ENCODE measurements around the gene GABPA. TPM values are rescaled to one million over a fixed set of nuclear protein-coding genes. Genes with fewer than 3 reads are reported as not detected.

The GABPA gene
- total RNA-seq, 2 experiments from 2014 or later: 21.9 to 33.2 TPM

- Histone ChIP-seq H3K36me3 (ENCODE audit: insufficient read depth, low read length) (peaks cover 89% of the 10 kb centered on the region), H3K4me3 (ENCODE audit: low read depth, low read length, poor library complexity, severe bottlenecking) (no peak overlapping the region), H3K4me2 (ENCODE audit: low read length) (no peak overlapping the region), H3K27ac (ENCODE audit: low read depth, low read length, poor library complexity, severe bottlenecking) (no peak overlapping the region), H2AFZ (ENCODE audit: low read length) (no peak overlapping the region), H4K20me1 (ENCODE audit: insufficient read depth, low read length) (no peaks in the 10 kb centered on the region), H3K9me2 (ENCODE audit: insufficient read depth, low read length) (no peaks in the 10 kb centered on the region), H3K4me1 (ENCODE audit: insufficient read depth, low read length, poor library complexity, severe bottlenecking) (no peaks in the 10 kb centered on the region), H3K9me3 (ENCODE audit: low read length) (no peaks in the 10 kb centered on the region), H3K79me2 (ENCODE audit: insufficient read depth, low read depth, low read length) (no peaks in the 10 kb centered on the region)
- intact Hi-C loops (cut with micrococcal nuclease; ENCODE audit: unreplicated experiment): no loop called here
- ChIA-PET CTCF (ENCODE audit: unreplicated experiment) (no interaction called here), POLR2A (interaction anchor here (0.7 to 1.0 kb wide), 2 partner anchors 15 to 23 kb away, joined by 3 to 4 read pairs; no protein-coding TSS in a partner anchor)
- BruUV-seq (replicated peaks): no TSS peak
- TF ChIP-seq EZH2phosphoT487 (IDR thresholded peaks at IDR 0.05; ENCODE audit: borderline replicate concordance, low read depth, low read length) (no peak), CTCF (conservative IDR thresholded peaks at IDR 0.05; ENCODE audit: low read length) (no peak)
- no peak for DNase-seq (ENCODE audit: low spot score)
Observed at GRCh38 chr21:25764065-25764464, 29.3 kb downstream of the GABPA start.

- H3K9me2 ChIP-seq (ENCODE audit: insufficient read depth, low read length): no peaks in the 10 kb centered on the region
- no peak for TF ChIP-seq CTCF (conservative IDR thresholded peaks at IDR 0.05; ENCODE audit: low read length)
- TF ChIP-seq EZH2phosphoT487 (IDR thresholded peaks at IDR 0.05; ENCODE audit: borderline replicate concordance, low read depth, low read length): no peak
- H4K20me1 ChIP-seq (ENCODE audit: insufficient read depth, low read length): no peaks in the 10 kb centered on the region
- intact Hi-C loops (cut with micrococcal nuclease; ENCODE audit: unreplicated experiment): no loop called here
- no peak for DNase-seq (ENCODE audit: low spot score)
- H3K9me3 ChIP-seq (ENCODE audit: low read length): no peaks in the 10 kb centered on the region
- no peak overlapping the region for H3K27ac ChIP-seq (ENCODE audit: low read depth, low read length, poor library complexity, severe bottlenecking)
- H3K79me2 ChIP-seq (ENCODE audit: insufficient read depth, low read depth, low read length): no peaks in the 10 kb centered on the region
- POLR2A ChIA-PET: interaction anchor here (0.8 to 1.3 kb wide), 3 partner anchors 10 to 48 kb away, joined by 3 to 7 read pairs (median 6); no protein-coding TSS in a partner anchor
- H3K4me2 ChIP-seq (ENCODE audit: low read length): no peak overlapping the region
- H3K4me1 ChIP-seq (ENCODE audit: insufficient read depth, low read length, poor library complexity, severe bottlenecking): peaks cover 3% of the 10 kb centered on the region
- no peak overlapping the region for H3K4me3 ChIP-seq (ENCODE audit: low read depth, low read length, poor library complexity, severe bottlenecking)
- BruUV-seq (replicated peaks): no TSS peak
- H2AFZ ChIP-seq (ENCODE audit: low read length): no peak overlapping the region
- peaks cover 66% of the 10 kb centered on the region for H3K36me3 ChIP-seq (ENCODE audit: insufficient read depth, low read length)
- CTCF ChIA-PET (ENCODE audit: unreplicated experiment): no interaction called here
Observed at GRCh38 chr21:25767921-25768320, 33.1 kb downstream of the GABPA start.

DNA sequence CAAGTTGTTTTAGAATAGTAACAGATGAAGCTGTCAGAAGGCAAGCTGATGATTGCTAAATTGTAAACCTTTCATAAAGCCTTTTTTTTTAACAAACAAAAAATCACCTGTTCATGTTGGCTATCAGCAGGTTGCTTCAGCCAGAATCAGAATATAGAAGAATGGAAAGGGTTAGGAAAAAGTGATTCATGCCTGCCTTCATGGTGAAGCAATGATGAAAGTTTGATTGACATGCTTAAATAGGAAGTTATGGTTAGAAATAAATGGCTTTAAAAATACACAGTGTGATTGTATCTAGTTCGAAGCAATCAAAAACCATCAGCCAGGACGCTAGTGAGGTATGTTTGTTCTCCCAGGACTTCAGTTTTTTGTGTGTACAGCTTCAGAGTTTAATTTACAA lies 37.9 kb downstream of the GABPA start:
- intact Hi-C loops (cut with micrococcal nuclease; ENCODE audit: unreplicated experiment): no loop called here
- H3K4me1 ChIP-seq (ENCODE audit: insufficient read depth, low read length, poor library complexity, severe bottlenecking): peaks cover 5% of the 10 kb centered on the region
- H3K9me3 ChIP-seq (ENCODE audit: low read length): no peaks in the 10 kb centered on the region
- peaks cover 20% of the 10 kb centered on the region for H3K36me3 ChIP-seq (ENCODE audit: insufficient read depth, low read length)
- POLR2A ChIA-PET: interaction anchor here (0.7 kb wide), 1 partner anchor 25 kb away, joined by 3 read pairs; no protein-coding TSS in a partner anchor
- no TSS peak for BruUV-seq (replicated peaks)
- H3K9me2 ChIP-seq (ENCODE audit: insufficient read depth, low read length): no peaks in the 10 kb centered on the region
- H3K4me2 ChIP-seq (ENCODE audit: low read length): no peak overlapping the region
- H2AFZ ChIP-seq (ENCODE audit: low read length): no peak overlapping the region
- no peaks in the 10 kb centered on the region for H4K20me1 ChIP-seq (ENCODE audit: insufficient read depth, low read length)
- no peak for DNase-seq (ENCODE audit: low spot score)
- H3K79me2 ChIP-seq (ENCODE audit: insufficient read depth, low read depth, low read length): no peaks in the 10 kb centered on the region
- no peak for TF ChIP-seq CTCF (conservative IDR thresholded peaks at IDR 0.05; ENCODE audit: low read length)
- TF ChIP-seq EZH2phosphoT487 (IDR thresholded peaks at IDR 0.05; ENCODE audit: borderline replicate concordance, low read depth, low read length): no peak
- no peak overlapping the region for H3K4me3 ChIP-seq (ENCODE audit: low read depth, low read length, poor library complexity, severe bottlenecking)
- H3K27ac ChIP-seq (ENCODE audit: low read depth, low read length, poor library complexity, severe bottlenecking): no peak overlapping the region
- CTCF ChIA-PET (ENCODE audit: unreplicated experiment): no interaction called here
